ENCODE data around the gene CSNK2A1. TPM values are rescaled to one million over a fixed set of nuclear protein-coding genes. Genes with fewer than 3 reads are reported as not detected.

Gene CSNK2A1
- polyA plus RNA-seq, 1 experiment: 71.5 TPM

- POLR2A ChIA-PET: no interaction called here
- CTCF ChIA-PET: interaction anchor here (1.1 kb wide), 1 partner anchor 8 kb away, joined by 3 read pairs; no protein-coding TSS in a partner anchor
- no peak for TF ChIP-seq CTCF (IDR thresholded peaks at IDR 0.05; ENCODE audit: insufficient read depth, low read depth, low read length)
- no peak for DNase-seq (ENCODE audit: low read depth)
- H3K36me3 ChIP-seq (ENCODE audit: control insufficient read depth, insufficient read depth, low read length): peaks cover 11% of the 10 kb centered on the region
- H3K4me3 ChIP-seq (ENCODE audit: low read depth, low read length): no peak overlapping the region
- no peaks in the 10 kb centered on the region for H3K27me3 ChIP-seq (ENCODE audit: control insufficient read depth, insufficient read depth, low read length)
Observed at GRCh38 chr20:503048-503737, 40.4 kb downstream of the CSNK2A1 start.

- CTCF ChIA-PET: interaction anchor here (1.4 kb wide), 1 partner anchor 17 kb away, joined by 3 read pairs; no protein-coding TSS in a partner anchor
- peaks cover 7% of the 10 kb centered on the region for H3K36me3 ChIP-seq (ENCODE audit: control insufficient read depth, insufficient read depth, low read length)
- POLR2A ChIA-PET: no interaction called here
Observed at GRCh38 chr20:497979-498378, 45.6 kb downstream of the CSNK2A1 start.

GRCh38 chr20:496126-496696, 47.4 kb downstream of the CSNK2A1 start:
- no peaks in the 10 kb centered on the region for H3K27me3 ChIP-seq (ENCODE audit: control insufficient read depth, insufficient read depth, low read length)
- no peak overlapping the region for H3K4me3 ChIP-seq (ENCODE audit: low read depth, low read length)
- POLR2A ChIA-PET: no interaction called here
- H3K36me3 ChIP-seq (ENCODE audit: control insufficient read depth, insufficient read depth, low read length): peaks cover 10% of the 10 kb centered on the region
- no peak for DNase-seq (ENCODE audit: low read depth)
- CTCF ChIA-PET: no interaction called here
- TF ChIP-seq CTCF (IDR thresholded peaks at IDR 0.05; ENCODE audit: insufficient read depth, low read depth, low read length): no peak

More at GRCh38 chr20:497979-498378, 45.6 kb downstream of the CSNK2A1 start:
- no peak for DNase-seq (ENCODE audit: low read depth)
- no peak for TF ChIP-seq CTCF (IDR thresholded peaks at IDR 0.05; ENCODE audit: insufficient read depth, low read depth, low read length)
- Histone ChIP-seq H3K4me3 (ENCODE audit: low read depth, low read length) (no peak overlapping the region), H3K27me3 (ENCODE audit: control insufficient read depth, insufficient read depth, low read length) (no peaks in the 10 kb centered on the region)

- DNase-seq (ENCODE audit: low read depth): no peak
- CTCF ChIA-PET: interaction anchor here (0.8 to 1.8 kb wide), 3 partner anchors 12 to 15 kb away, joined by 3 to 6 read pairs (median 4); no protein-coding TSS in a partner anchor
- TF ChIP-seq CTCF (IDR thresholded peaks at IDR 0.05; ENCODE audit: insufficient read depth, low read depth, low read length): no peak
Observed at GRCh38 chr20:492159-492558, 51.4 kb downstream of the CSNK2A1 start.

GRCh38 chr20:487655-488054, 55.9 kb downstream of the CSNK2A1 start:
- ChIA-PET POLR2A (no interaction called here), CTCF (interaction anchor here (1.4 to 2.6 kb wide), 2 partner anchors 18 to 133 kb away, joined by 5 to 11 read pairs; no protein-coding TSS in a partner anchor)
- H3K36me3 ChIP-seq (ENCODE audit: control insufficient read depth, insufficient read depth, low read length): peaks cover 24% of the 10 kb centered on the region
- no peaks in the 10 kb centered on the region for H3K27me3 ChIP-seq (ENCODE audit: control insufficient read depth, insufficient read depth, low read length)
- DNase-seq (ENCODE audit: low read depth): no peak
- no peak for TF ChIP-seq CTCF (IDR thresholded peaks at IDR 0.05; ENCODE audit: insufficient read depth, low read depth, low read length)
- H3K4me3 ChIP-seq (ENCODE audit: low read depth, low read length): no peak overlapping the region

More at GRCh38 chr20:492159-492558, 51.4 kb downstream of the CSNK2A1 start:
- Histone ChIP-seq H3K36me3 (ENCODE audit: control insufficient read depth, insufficient read depth, low read length) (peaks cover 13% of the 10 kb centered on the region), H3K27me3 (ENCODE audit: control insufficient read depth, insufficient read depth, low read length) (no peaks in the 10 kb centered on the region), H3K4me3 (ENCODE audit: low read depth, low read length) (no peak overlapping the region)
- POLR2A ChIA-PET: no interaction called here
